DND-41 (cell line): ENCODE data around the gene FYB2.

Experiments used
- EZH2 ChIP-seq: IDR thresholded peaks from 3 replicates; pipeline ENCODE4 v1.6.1; 2012; ENCODE audit warnings: borderline replicate concordance, low read depth, mild to moderate bottlenecking, moderate library complexity, low read length, inconsistent platforms; ENCODE audit not compliant: severe bottlenecking
- TF ChIP-seq, protein P1 (sequence below): IDR thresholded peaks from 2 replicates; pipeline ENCODE4 v1.5.1; 2012; ENCODE audit warnings: borderline replicate concordance, low read length, moderate library complexity, mild to moderate bottlenecking; ENCODE audit not compliant: poor library complexity, severe bottlenecking; ENCODE audit errors: extremely low read depth

DNA sequence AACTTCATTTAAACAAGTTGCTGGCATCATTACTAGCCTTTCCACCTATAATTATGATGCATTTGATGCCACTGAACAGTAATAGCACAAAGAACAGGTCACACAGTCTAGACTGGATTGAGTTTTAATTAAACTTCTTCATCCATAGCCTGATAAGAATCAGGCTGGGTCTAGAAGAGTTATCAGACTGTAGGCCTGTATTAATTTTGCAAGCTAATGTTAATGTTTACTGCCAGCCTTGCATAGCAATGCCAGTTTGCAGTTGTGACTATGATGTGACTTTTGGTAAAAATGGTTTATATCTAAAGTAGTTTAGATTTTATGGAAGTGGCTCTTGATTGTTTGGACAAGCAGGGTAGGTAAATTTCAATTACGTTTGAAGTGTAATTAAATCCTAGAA lies 106.1 kb downstream of the FYB2 start:
- TF ChIP-seq, protein P1, sequence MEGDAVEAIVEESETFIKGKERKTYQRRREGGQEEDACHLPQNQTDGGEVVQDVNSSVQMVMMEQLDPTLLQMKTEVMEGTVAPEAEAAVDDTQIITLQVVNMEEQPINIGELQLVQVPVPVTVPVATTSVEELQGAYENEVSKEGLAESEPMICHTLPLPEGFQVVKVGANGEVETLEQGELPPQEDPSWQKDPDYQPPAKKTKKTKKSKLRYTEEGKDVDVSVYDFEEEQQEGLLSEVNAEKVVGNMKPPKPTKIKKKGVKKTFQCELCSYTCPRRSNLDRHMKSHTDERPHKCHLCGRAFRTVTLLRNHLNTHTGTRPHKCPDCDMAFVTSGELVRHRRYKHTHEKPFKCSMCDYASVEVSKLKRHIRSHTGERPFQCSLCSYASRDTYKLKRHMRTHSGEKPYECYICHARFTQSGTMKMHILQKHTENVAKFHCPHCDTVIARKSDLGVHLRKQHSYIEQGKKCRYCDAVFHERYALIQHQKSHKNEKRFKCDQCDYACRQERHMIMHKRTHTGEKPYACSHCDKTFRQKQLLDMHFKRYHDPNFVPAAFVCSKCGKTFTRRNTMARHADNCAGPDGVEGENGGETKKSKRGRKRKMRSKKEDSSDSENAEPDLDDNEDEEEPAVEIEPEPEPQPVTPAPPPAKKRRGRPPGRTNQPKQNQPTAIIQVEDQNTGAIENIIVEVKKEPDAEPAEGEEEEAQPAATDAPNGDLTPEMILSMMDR, result no peak
- no peak for TF ChIP-seq EZH2
